ENCODE results near the gene FOXL3.

FOXL3 gene

DNA sequence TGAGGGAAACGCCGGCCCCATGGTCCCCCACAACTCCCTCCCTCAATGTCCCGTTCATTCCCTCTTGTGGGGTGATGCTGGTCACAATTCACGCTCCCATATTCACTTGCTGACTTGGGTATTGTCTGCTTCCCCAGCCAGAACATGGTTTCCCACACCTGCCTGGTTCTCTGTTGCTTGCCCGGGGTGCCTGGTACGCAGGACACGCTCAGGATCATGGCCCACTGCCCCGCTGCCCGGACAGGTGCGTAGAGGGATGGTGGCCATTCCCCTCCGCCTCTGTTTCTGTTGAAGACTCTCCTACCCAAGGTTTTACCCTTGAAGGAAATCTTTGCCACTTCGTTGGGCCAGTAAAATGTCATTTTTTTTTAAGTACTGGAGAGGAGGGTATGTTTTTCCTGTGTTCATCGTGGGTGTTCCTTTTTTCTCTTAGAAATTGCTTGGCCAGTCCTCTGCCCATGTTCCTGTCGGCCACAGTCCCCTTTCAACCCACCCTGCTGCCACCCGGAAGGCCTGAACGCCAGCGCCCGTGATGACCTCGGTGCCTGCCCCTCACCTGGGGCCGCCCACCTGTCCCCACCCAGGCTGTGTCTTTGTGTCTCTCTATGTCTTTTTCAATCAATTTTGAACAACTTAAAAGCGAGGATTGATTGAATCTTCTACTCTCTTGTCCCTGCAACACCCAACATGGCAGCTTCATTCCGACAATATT is 38.2 kb downstream of the FOXL3 start:
- H3K9me2 ChIP-seq (replicated peaks; ENCODE audit: control insufficient read depth, low read length), result no peaks in the 10 kb centered on the region
- no peak overlapping the region for H3K27ac ChIP-seq (ENCODE audit: low read depth, low read length)
- H3K36me3 ChIP-seq (ENCODE audit: control insufficient read depth, low read length), result no peaks in the 10 kb centered on the region
- H3K4me2 ChIP-seq (ENCODE audit: low read length), result no peak overlapping the region
- H3K27me3 ChIP-seq (ENCODE audit: control insufficient read depth, low read length), result no peaks in the 10 kb centered on the region
- peaks cover 10% of the 10 kb centered on the region; the same call in 1 of the 2 replicates for H3K9me3 ChIP-seq (ENCODE audit: control insufficient read depth, insufficient read depth, low read length)
- no peaks in the 10 kb centered on the region for H3F3A ChIP-seq (ENCODE audit: control insufficient read depth, insufficient read depth)
- no peak overlapping the region for H3K4me3 ChIP-seq (ENCODE audit: low read length)
- no peaks in the 10 kb centered on the region for H3K4me1 ChIP-seq (ENCODE audit: control insufficient read depth, low read length)
- no peaks in the 10 kb centered on the region for H4K20me1 ChIP-seq (ENCODE audit: control insufficient read depth, insufficient read depth, low read depth, low read length)
- TF ChIP-seq EZH2phosphoT487 (IDR thresholded peaks at IDR 0.05; ENCODE audit: borderline replicate concordance, low read length) (no peak), CTCF (IDR thresholded peaks at IDR 0.05; ENCODE audit: low read depth, low read length, poor library complexity, severe bottlenecking) (no peak)
- H3K79me2 ChIP-seq (ENCODE audit: control insufficient read depth, low read length), result no peaks in the 10 kb centered on the region

DNA sequence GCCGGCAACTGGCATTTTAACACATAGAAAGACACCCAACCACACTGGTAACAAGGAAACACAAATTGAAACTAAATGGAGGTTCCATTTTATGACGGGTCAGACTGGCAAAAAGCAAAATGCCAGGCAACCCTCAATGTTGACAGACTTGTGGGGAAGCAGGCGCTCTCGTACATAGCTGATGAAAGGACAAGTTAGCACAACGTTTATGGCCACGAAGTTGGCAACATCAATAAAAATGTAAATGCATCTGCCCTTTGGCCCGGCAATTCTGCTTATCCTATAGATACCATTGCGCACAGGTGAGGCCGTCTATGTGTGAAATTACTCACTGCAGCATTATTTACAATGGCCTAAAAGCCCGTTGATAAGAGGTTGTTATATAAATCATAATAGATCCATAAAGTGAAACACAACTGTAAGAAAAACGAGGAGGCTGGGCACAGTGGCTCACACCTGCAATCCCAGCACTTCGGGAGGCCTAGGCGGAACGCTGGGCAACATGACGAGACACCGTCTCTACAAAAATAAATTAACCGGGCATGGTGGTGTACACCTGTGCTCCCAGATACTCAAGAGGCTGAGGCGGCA is 39.8 kb downstream of the FOXL3 start:
- Histone ChIP-seq H3K27ac (ENCODE audit: low read depth, low read length) (no peak overlapping the region), H3K36me3 (ENCODE audit: control insufficient read depth, low read length) (no peaks in the 10 kb centered on the region; the same call in 1 of the 2 replicates), H3K9me2 (replicated peaks; ENCODE audit: control insufficient read depth, low read length) (no peaks in the 10 kb centered on the region), H3K4me1 (ENCODE audit: control insufficient read depth, low read length) (no peaks in the 10 kb centered on the region), H4K20me1 (ENCODE audit: control insufficient read depth, insufficient read depth, low read depth, low read length) (no peaks in the 10 kb centered on the region), H3F3A (ENCODE audit: control insufficient read depth, insufficient read depth) (peaks cover 13% of the 10 kb centered on the region), H3K27me3 (ENCODE audit: control insufficient read depth, low read length) (no peaks in the 10 kb centered on the region), H3K4me2 (ENCODE audit: low read length) (no peak overlapping the region), H3K9me3 (ENCODE audit: control insufficient read depth, insufficient read depth, low read length) (peaks cover 26% of the 10 kb centered on the region), H3K4me3 (ENCODE audit: low read length) (no peak overlapping the region), H3K79me2 (ENCODE audit: control insufficient read depth, low read length) (no peaks in the 10 kb centered on the region)
- TF ChIP-seq CTCF (IDR thresholded peaks at IDR 0.05; ENCODE audit: low read depth, low read length, poor library complexity, severe bottlenecking) (no peak), EZH2phosphoT487 (IDR thresholded peaks at IDR 0.05; ENCODE audit: borderline replicate concordance, low read length) (no peak)

GRCh38 chr7:330511-331230 is 40.7 kb downstream of the FOXL3 start:
- Histone ChIP-seq H3F3A (ENCODE audit: control insufficient read depth, insufficient read depth) (peaks cover 15% of the 10 kb centered on the region), H3K9me2 (replicated peaks; ENCODE audit: control insufficient read depth, low read length) (no peaks in the 10 kb centered on the region), H3K79me2 (ENCODE audit: control insufficient read depth, low read length) (no peaks in the 10 kb centered on the region), H3K27ac (ENCODE audit: low read depth, low read length) (no peak overlapping the region), H3K36me3 (ENCODE audit: control insufficient read depth, low read length) (no peaks in the 10 kb centered on the region; the same call in 1 of the 2 replicates), H3K27me3 (ENCODE audit: control insufficient read depth, low read length) (no peaks in the 10 kb centered on the region), H3K9me3 (ENCODE audit: control insufficient read depth, insufficient read depth, low read length) (peaks cover 35% of the 10 kb centered on the region), H3K4me1 (ENCODE audit: control insufficient read depth, low read length) (no peaks in the 10 kb centered on the region), H3K4me2 (ENCODE audit: low read length) (no peak overlapping the region), H3K4me3 (ENCODE audit: low read length) (no peak overlapping the region), H4K20me1 (ENCODE audit: control insufficient read depth, insufficient read depth, low read depth, low read length) (no peaks in the 10 kb centered on the region)
- TF ChIP-seq EZH2phosphoT487 (IDR thresholded peaks at IDR 0.05; ENCODE audit: borderline replicate concordance, low read length) (no peak), CTCF (IDR thresholded peaks at IDR 0.05; ENCODE audit: low read depth, low read length, poor library complexity, severe bottlenecking) (no peak)
